GM13976 (cell line): ENCODE results near the gene PHKA1.
"Not testable (repeated sequence)": the region's sequence is repeated elsewhere in the genome, so short reads cannot be mapped to it uniquely, and the experiment has no call there.

Experiments used
- DNase-seq: peaks from one replicate; pipeline ENCODE4 v3.0.0; 2012; ENCODE audit warnings: low spot score
- CTCF ChIP-seq: IDR thresholded peaks from 2 replicates; pipeline ENCODE4 v1.5.1; 2012; ENCODE audit warnings: borderline replicate concordance, mild to moderate bottlenecking; ENCODE audit not compliant: insufficient read depth; ENCODE audit errors: extremely low read depth, missing control alignments, control extremely low read depth
- in situ Hi-C: fragments of 300-500 bp; cut with MboI; formaldehyde crosslinking; loops from one replicate; pipeline ENCODE4 v1.12.0; 2022; ENCODE audit warnings: low sequenced_read_pairs, mixed read lengths, inconsistent platforms; ENCODE audit not compliant: unreplicated experiment

PHKA1 gene

GRCh38 chrX:72554448-72555140, 159.5 kb downstream of the PHKA1 start:
- in situ Hi-C loops: no loop called here
- no peak for TF ChIP-seq CTCF
- no peak for DNase-seq

GRCh38 chrX:72552443-72552842, 161.7 kb downstream of the PHKA1 start:
- in situ Hi-C loops: not testable (repeated sequence)

GRCh38 chrX:72545990-72546389, 168.1 kb downstream of the PHKA1 start:
- in situ Hi-C loops: loop anchor here (25.0 kb wide), 2 partner anchors 259 to 534 kb away; partner anchors contain the start of gene RPS4X
- no peak for TF ChIP-seq CTCF
- DNase-seq: no peak

More at GRCh38 chrX:72552443-72552842, 161.7 kb downstream of the PHKA1 start:
- not testable (repeated sequence) for DNase-seq

- in situ Hi-C loops: loop anchor here (25.0 kb wide), 2 partner anchors 253 to 528 kb away; partner anchors contain the start of gene RPS4X
- no peak for DNase-seq
- no peak for TF ChIP-seq CTCF
Observed at GRCh38 chrX:72540318-72540717, 173.8 kb downstream of the PHKA1 start.

GRCh38 chrX:72539822-72540221, 174.3 kb downstream of the PHKA1 start:
- no peak for DNase-seq

GRCh38 chrX:72536542-72536941, 177.6 kb downstream of the PHKA1 start:
- no peak for TF ChIP-seq CTCF
- in situ Hi-C loops: loop anchor here (25.0 kb wide), 2 partner anchors 249 to 524 kb away; partner anchors contain the start of gene RPS4X
- no peak for DNase-seq

More at GRCh38 chrX:72539822-72540221, 174.3 kb downstream of the PHKA1 start:
- in situ Hi-C loops: loop anchor here (25.0 kb wide), 2 partner anchors 253 to 528 kb away; partner anchors contain the start of gene RPS4X
- TF ChIP-seq CTCF: no peak

GRCh38 chrX:72532366-72532765, 181.7 kb downstream of the PHKA1 start:
- TF ChIP-seq CTCF: no peak
- in situ Hi-C loops: loop anchor here (25.0 kb wide), 2 partner anchors 245 to 520 kb away; partner anchors contain the start of gene RPS4X
- no peak for DNase-seq
